ENCODE data around the gene COP1.

COP1 gene

DNA sequence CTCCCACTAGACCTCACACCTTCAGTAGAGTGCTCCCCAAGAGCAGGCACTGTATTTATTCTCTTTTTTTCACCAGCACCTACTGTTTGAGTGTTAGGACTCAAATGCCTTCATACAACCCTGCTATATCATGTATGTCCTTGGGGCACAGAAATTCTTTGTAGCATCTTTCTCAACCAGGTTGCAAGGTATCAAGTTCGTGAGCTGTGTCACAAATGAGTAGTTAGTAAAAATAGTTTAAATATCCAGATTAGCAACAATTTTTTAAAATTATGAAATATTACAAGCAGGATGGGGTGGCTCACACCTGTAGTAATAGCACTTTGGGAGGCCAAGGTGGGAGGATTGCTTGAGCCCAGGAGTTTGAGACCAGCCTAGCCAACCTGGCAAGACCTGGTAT, 311.1 kb downstream of the COP1 start:
- DNase-seq: no peak
